Neuronal stem cell (in vitro differentiated cells): ENCODE data around the gene APOBEC3H.

Source experiments
- DNase-seq: peaks from one replicate; pipeline ENCODE4 v3.0.0-alpha.2; 2013; ENCODE audit warnings: low spot score
- H2AFZ ChIP-seq: one replicate; pipeline ENCODE4 v1.6.1; 2013; ENCODE audit warnings: mild to moderate bottlenecking, low read length, inconsistent platforms
- H2AK5ac ChIP-seq: 2 replicates; pipeline ENCODE4 v1.6.1; 2013; ENCODE audit warnings: low read depth, mild to moderate bottlenecking, inconsistent platforms, low read length, moderate library complexity, mixed read lengths
- H2BK120ac ChIP-seq: 2 replicates; pipeline ENCODE4 v1.6.1; 2013; ENCODE audit warnings: low read depth, mild to moderate bottlenecking, inconsistent platforms, low read length, moderate library complexity, mixed read lengths
- H2BK12ac ChIP-seq: one replicate; pipeline ENCODE4 v1.6.1; 2013; ENCODE audit warnings: low read length, inconsistent platforms
- H2BK15ac ChIP-seq: 2 replicates; pipeline ENCODE4 v1.6.1; 2013; ENCODE audit warnings: mild to moderate bottlenecking, low read length, inconsistent platforms, mixed read lengths
- H2BK5ac ChIP-seq: one replicate; pipeline ENCODE4 v1.6.1; 2013; ENCODE audit warnings: inconsistent platforms, mild to moderate bottlenecking, low read length, moderate library complexity
- H3K14ac ChIP-seq: one replicate; pipeline ENCODE4 v1.6.1; 2013; ENCODE audit warnings: low read length, inconsistent platforms
- H3K18ac ChIP-seq: 2 replicates; pipeline ENCODE4 v1.6.1; 2013; ENCODE audit warnings: low read length, inconsistent platforms
- H3K23ac ChIP-seq: 2 replicates; pipeline ENCODE4 v1.6.1; 2013; ENCODE audit warnings: low read depth, mild to moderate bottlenecking, mixed read lengths, low read length, inconsistent platforms; ENCODE audit not compliant: poor library complexity
- H3K27ac ChIP-seq: replicated peaks from 3 replicates; pipeline ENCODE4 v1.5.1; 2013; ENCODE audit warnings: low read length, inconsistent platforms
- H3K27me3 ChIP-seq, 3 experiments: 2 replicates each; pipeline ENCODE4 v1.6.1; 2013; ENCODE audit warnings: low read length in 3 of 3, mild to moderate bottlenecking in 2 of 3, inconsistent platforms in 1 of 3, low read depth in 1 of 3, mixed read lengths in 1 of 3, moderate library complexity in 1 of 3; ENCODE audit not compliant: control insufficient read depth in 3 of 3, insufficient read depth in 3 of 3
- H3K36me3 ChIP-seq, 2 donors: replicated peaks in 1 of 2; 2 replicates each; pipeline ENCODE4 v1.6.1; 2013; ENCODE audit warnings: low read length in 2 of 2; ENCODE audit not compliant: control insufficient read depth in 2 of 2, insufficient read depth in 2 of 2
- H3K4ac ChIP-seq: 2 replicates; pipeline ENCODE4 v1.6.1; 2013; ENCODE audit warnings: inconsistent platforms, mild to moderate bottlenecking, low read length, moderate library complexity
- H3K4me1 ChIP-seq, 2 donors: 1 replicate in 1 of 2; 2 replicates in 1 of 2; pipeline ENCODE4 v1.6.1; 2013; ENCODE audit warnings: low read length in 2 of 2, low read depth in 1 of 2; ENCODE audit not compliant: control insufficient read depth in 2 of 2, insufficient read depth in 1 of 2
- H3K4me2 ChIP-seq: one replicate; pipeline ENCODE4 v1.6.1; 2013; ENCODE audit warnings: mild to moderate bottlenecking, low read length, inconsistent platforms; ENCODE audit not compliant: insufficient read depth, poor library complexity, severe bottlenecking
- H3K4me3 ChIP-seq, 2 donors: 2 replicates each; pipeline ENCODE4 v1.5.1; 2013; ENCODE audit warnings: low read length in 2 of 2, mild to moderate bottlenecking in 2 of 2, inconsistent platforms in 1 of 2, moderate library complexity in 1 of 2
- H3K79me1 ChIP-seq: one replicate; pipeline ENCODE4 v1.6.1; 2013; ENCODE audit warnings: low read depth, mild to moderate bottlenecking, inconsistent platforms, low read length, moderate library complexity
- H3K9ac ChIP-seq: one replicate; pipeline ENCODE4 v1.6.1; 2013; ENCODE audit warnings: mild to moderate bottlenecking, low read depth, low read length, inconsistent platforms; ENCODE audit not compliant: poor library complexity
- H3K9me3 ChIP-seq, 2 donors: replicated peaks in 1 of 2; 2 replicates each; pipeline versions ENCODE3 to v1.6.1; 2013; ENCODE audit warnings: low read length in 2 of 2, mild to moderate bottlenecking in 2 of 2, inconsistent platforms in 1 of 2, low read depth in 1 of 2, mixed read lengths in 1 of 2, moderate library complexity in 1 of 2; ENCODE audit not compliant: control insufficient read depth in 2 of 2, insufficient read depth in 1 of 2
- H4K8ac ChIP-seq: one replicate; pipeline ENCODE4 v1.6.1; 2013; ENCODE audit warnings: low read depth, mild to moderate bottlenecking, inconsistent platforms, low read length, moderate library complexity
- H4K91ac ChIP-seq: one replicate; pipeline ENCODE4 v1.6.1; 2013; ENCODE audit warnings: low read length, low read depth, mild to moderate bottlenecking, inconsistent platforms; ENCODE audit not compliant: poor library complexity
- WGBS, 2 donors: extraction: QIAGEN DNeasy Blood & Tissue Kit; methylation state at CpG; one replicate each; pipeline ENCODE4 v1.1.7; 2013; ENCODE audit warnings: missing lambda C conversion rate in 2 of 2, mixed read lengths in 1 of 2; ENCODE audit not compliant: insufficient read length in 2 of 2, insufficient replicate concordance in 1 of 2; ENCODE audit errors: extremely low coverage in 2 of 2; 5-methylcytosine and 5-hydroxymethylcytosine counted together

The APOBEC3H gene

DNA sequence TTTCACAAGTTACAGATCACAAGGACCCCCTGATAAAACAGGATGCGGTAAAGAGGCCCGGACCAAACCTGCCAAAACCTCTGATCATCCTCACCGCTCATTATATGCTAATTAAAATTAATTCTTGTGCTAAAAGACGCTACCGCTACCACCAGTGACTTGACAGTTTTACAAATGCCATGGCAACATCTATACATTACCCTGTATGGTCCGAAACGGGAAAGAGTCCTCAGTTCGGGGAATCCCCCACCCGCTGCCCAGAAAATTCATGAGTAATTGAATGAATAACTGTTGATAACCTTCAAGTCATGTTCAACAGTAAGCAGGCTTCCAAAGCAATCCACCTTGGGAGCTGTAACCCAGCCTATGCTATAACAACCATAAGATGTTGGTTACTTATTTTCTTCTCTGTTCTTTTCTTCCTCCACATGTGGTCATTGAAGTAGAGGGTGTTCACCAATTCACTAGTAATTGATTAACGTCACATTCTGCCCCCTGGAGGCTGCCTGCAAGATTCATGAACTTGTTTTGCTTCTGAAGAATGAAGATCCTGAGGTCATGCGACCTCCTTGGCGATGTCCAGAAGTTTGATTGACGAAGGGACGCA is 20.6 kb downstream of the APOBEC3H start:
- H3K23ac ChIP-seq = no peak overlapping the region
- no CpG with 5 or more reads among the region's 14 CpGs for WGBS, 2 donors
- H2BK15ac ChIP-seq = no peak overlapping the region
- H3K79me1 ChIP-seq = no peaks in the 10 kb centered on the region
- no peaks in the 10 kb centered on the region for H3K36me3 ChIP-seq
- H3K14ac ChIP-seq = no peak overlapping the region
- no peak overlapping the region for H2BK12ac ChIP-seq
- no peaks in the 10 kb centered on the region for H3K9me3 ChIP-seq
- H3K4me2 ChIP-seq = no peak overlapping the region
- no peak overlapping the region for H3K9ac ChIP-seq
- no peak for DNase-seq
- H2AFZ ChIP-seq = no peak overlapping the region
- H3K27ac ChIP-seq = no peak overlapping the region
- no peak overlapping the region for H2BK120ac ChIP-seq
- H3K27me3 ChIP-seq = peaks cover 0 to 44% (median 0%) of the 10 kb centered on the region in 3 experiments
- no peak overlapping the region for H4K8ac ChIP-seq
- H2BK5ac ChIP-seq = no peak overlapping the region
- H3K4ac ChIP-seq = no peak overlapping the region
- H2AK5ac ChIP-seq = no peak overlapping the region
- no peak overlapping the region for H3K4me3 ChIP-seq
- H4K91ac ChIP-seq = no peak overlapping the region
- H3K18ac ChIP-seq = no peak overlapping the region
- peaks cover 3 to 8% of the 10 kb centered on the region in 2 donors for H3K4me1 ChIP-seq

DNA sequence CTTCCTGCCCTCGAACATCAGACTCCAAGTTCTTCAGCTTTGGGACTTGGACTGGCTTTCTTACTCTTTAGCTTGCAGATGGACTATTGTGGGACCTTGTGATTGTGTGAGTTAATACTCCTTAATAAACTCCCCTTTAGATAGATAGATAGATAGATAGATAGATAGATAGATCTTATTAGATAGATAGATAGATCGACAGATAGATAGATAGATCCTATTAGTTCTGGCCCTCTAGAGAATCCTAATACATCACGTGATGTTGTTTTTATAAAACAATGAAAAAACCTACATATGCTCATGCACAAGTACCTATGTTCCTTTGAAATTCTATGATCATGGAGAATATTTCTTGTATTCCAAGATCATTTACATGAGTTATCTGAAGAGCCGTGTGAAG is 23.9 kb downstream of the APOBEC3H start:
- DNase-seq = no peak
- Histone ChIP-seq H4K91ac (no peak overlapping the region), H3K23ac (no peak overlapping the region)

DNA sequence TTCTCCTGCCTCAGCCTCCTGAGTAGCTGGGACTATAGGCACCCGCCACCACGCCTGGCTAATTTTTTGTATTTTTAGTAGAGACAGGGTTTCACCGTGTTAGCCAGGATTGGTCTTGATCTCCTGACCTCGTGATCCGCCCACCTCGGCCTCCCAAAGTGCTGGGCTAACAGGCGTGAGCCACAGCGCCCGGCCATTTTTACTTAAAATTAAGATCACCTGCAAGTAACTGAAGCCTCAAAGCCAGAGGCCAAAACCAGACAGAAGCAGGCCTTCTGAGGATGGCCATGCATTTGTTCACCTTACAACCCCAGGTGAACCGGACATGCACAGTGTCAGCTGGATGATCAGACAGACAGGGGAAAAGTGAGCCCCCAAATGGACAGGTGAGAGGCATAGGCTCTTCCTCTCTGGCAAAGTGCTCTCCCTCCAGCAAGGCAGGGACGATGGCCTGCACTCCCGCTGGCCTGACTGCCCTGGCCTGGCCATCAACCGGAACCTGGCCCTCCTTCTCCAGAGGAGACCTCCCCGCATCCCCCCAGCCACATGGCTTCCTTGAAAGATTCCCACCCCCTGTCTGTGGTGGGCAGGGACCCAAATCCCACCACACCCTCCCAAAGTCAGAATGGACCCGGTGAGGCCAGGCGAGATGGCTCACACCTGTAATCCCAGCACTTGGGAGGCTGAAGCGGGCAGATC is 25.9 kb downstream of the APOBEC3H start:
- no CpG with 5 or more reads among the region's 17 CpGs for WGBS, 2 donors
- Histone ChIP-seq H2BK12ac (peak overlapping the region; percentile 67), H3K4me1 (peaks cover 11 to 12% of the 10 kb centered on the region in 2 donors), H2AFZ (no peak overlapping the region), H3K9ac (no peak overlapping the region), H3K4ac (no peak overlapping the region), H3K27ac (no peak overlapping the region), H3K4me2 (no peak overlapping the region), H3K79me1 (no peaks in the 10 kb centered on the region), H3K27me3 (no peaks in the 10 kb centered on the region), H3K9me3 (no peaks in the 10 kb centered on the region), H3K18ac (peak overlapping the region; percentile 91), H2BK5ac (peak overlapping the region; percentile 94), H3K4me3 (no peak overlapping the region), H3K23ac (no peak overlapping the region), H3K14ac (peak overlapping the region; percentile 39), H2BK120ac (peak overlapping the region; percentile 76), H4K8ac (no peak overlapping the region), H2BK15ac (peak overlapping the region; percentile 87), H2AK5ac (peak overlapping the region; percentile 87), H4K91ac (no peak overlapping the region), H3K36me3 (no peaks in the 10 kb centered on the region)
- no peak for DNase-seq

More for the DNA sequence above, 23.9 kb downstream of the APOBEC3H start:
- Histone ChIP-seq H2BK15ac (no peak overlapping the region), H3K4me2 (no peak overlapping the region), H3K9me3 (no peaks in the 10 kb centered on the region), H3K27me3 (peaks cover 0 to 18% (median 0%) of the 10 kb centered on the region in 3 experiments), H3K79me1 (no peaks in the 10 kb centered on the region), H3K14ac (no peak overlapping the region), H3K36me3 (no peaks in the 10 kb centered on the region), H3K9ac (no peak overlapping the region), H3K18ac (no peak overlapping the region), H4K8ac (no peak overlapping the region), H2BK5ac (no peak overlapping the region), H2BK12ac (no peak overlapping the region), H2AK5ac (no peak overlapping the region), H3K4ac (no peak overlapping the region), H3K4me3 (no peak overlapping the region), H3K4me1 (peaks cover 8 to 9% of the 10 kb centered on the region in 2 donors), H3K27ac (no peak overlapping the region), H2BK120ac (no peak overlapping the region), H2AFZ (no peak overlapping the region)
- no CpG with 5 or more reads among the region's 4 CpGs for WGBS, 2 donors
